ENCODE results near the gene CD81. TPM values are rescaled to one million over a fixed set of nuclear protein-coding genes. Genes with fewer than 3 reads are reported as not detected.
"Not testable (repeated sequence)": the region's sequence is repeated elsewhere in the genome, so short reads cannot be mapped to it uniquely, and the experiment has no call there.

CD81 gene
- total RNA-seq, 1 donor from 2014 or later, result 746 TPM

GRCh38 chr11:2357246-2357645 lies 19.9 kb upstream of the CD81 start:
- DNase-seq (ENCODE audit: low spot score), result no peak

- DNase-seq (ENCODE audit: low spot score), result not testable (repeated sequence)
Measured at GRCh38 chr11:2357651-2358050, 19.5 kb upstream of the CD81 start.

- no peak for DNase-seq (ENCODE audit: low spot score)
Measured at GRCh38 chr11:2358754-2359442, 18.2 kb upstream of the CD81 start.

GRCh38 chr11:2359557-2359956 lies 17.6 kb upstream of the CD81 start:
- no peak for DNase-seq (ENCODE audit: low spot score)

GRCh38 chr11:2360081-2360642 lies 16.9 kb upstream of the CD81 start:
- no peak for DNase-seq (ENCODE audit: low spot score)

- DNase-seq (ENCODE audit: low spot score), result no peak
Measured at GRCh38 chr11:2361565-2361964, 15.5 kb upstream of the CD81 start.

GRCh38 chr11:2362414-2362813 lies 14.7 kb upstream of the CD81 start:
- DNase-seq (ENCODE audit: low spot score), result no peak

- no peak for DNase-seq (ENCODE audit: low spot score)
Measured at GRCh38 chr11:2363130-2363529, 14.0 kb upstream of the CD81 start.

GRCh38 chr11:2363577-2364370 lies 13.3 kb upstream of the CD81 start:
- no peak for DNase-seq (ENCODE audit: low spot score)

GRCh38 chr11:2364386-2364785 lies 12.7 kb upstream of the CD81 start:
- DNase-seq (ENCODE audit: low spot score), result not testable (repeated sequence)

GRCh38 chr11:2365571-2366210 lies 11.4 kb upstream of the CD81 start:
- no peak for DNase-seq (ENCODE audit: low spot score)

GRCh38 chr11:2366276-2366675 lies 10.8 kb upstream of the CD81 start:
- no peak for DNase-seq (ENCODE audit: low spot score)

- no peak for DNase-seq (ENCODE audit: low spot score)
Measured at GRCh38 chr11:2366733-2367132, 10.4 kb upstream of the CD81 start.

- DNase-seq (ENCODE audit: low spot score), result no peak
Measured at GRCh38 chr11:2367266-2368160, 9.6 kb upstream of the CD81 start.

GRCh38 chr11:2368178-2368850 lies 8.8 kb upstream of the CD81 start:
- DNase-seq (ENCODE audit: low spot score), result no peak

- no peak for DNase-seq (ENCODE audit: low spot score)
Measured at GRCh38 chr11:2368851-2369180, 8.3 kb upstream of the CD81 start.

GRCh38 chr11:2369320-2369719 lies 7.8 kb upstream of the CD81 start:
- DNase-seq (ENCODE audit: low spot score), result no peak

- DNase-seq (ENCODE audit: low spot score), result no peak
Measured at GRCh38 chr11:2369896-2370295, 7.2 kb upstream of the CD81 start.

GRCh38 chr11:2374456-2375201 lies 2.5 kb upstream of the CD81 start:
- DNase-seq (ENCODE audit: low spot score), result no peak

GRCh38 chr11:2375341-2375853 lies 1.7 kb upstream of the CD81 start:
- no peak for DNase-seq (ENCODE audit: low spot score)

All from mucosa of gallbladder (tissue), 1 donor.